Loucy (cell line): ENCODE measurements around the gene EPHB1.

Source experiments
- H2AFZ ChIP-seq: fragments of 200-600 bp; sonication (generic); 2 replicates; pipeline ENCODE4 v1.6.0; 2016; ENCODE audit warnings: antibody characterized with exemption, mild to moderate bottlenecking, low read length, moderate library complexity
- H3F3A ChIP-seq: fragments of 200-600 bp; 2 replicates; pipeline ENCODE4 v1.6.0; 2016; ENCODE audit warnings: antibody characterized with exemption, low read depth, mild to moderate bottlenecking
- H3K27me3 ChIP-seq: fragments of 200-600 bp; sonication (generic); 2 replicates; pipeline ENCODE4 v1.6.1; 2014; ENCODE audit warnings: low read length, mild to moderate bottlenecking; ENCODE audit not compliant: insufficient read depth, poor library complexity, severe bottlenecking
- H3K36me3 ChIP-seq: fragments of 200-600 bp; sonication (generic); 2 replicates; pipeline ENCODE4 v1.6.1; 2016; ENCODE audit warnings: low read length; ENCODE audit not compliant: insufficient read depth
- H3K4me1 ChIP-seq: fragments of 200-600 bp; sonication (generic); 2 replicates; pipeline ENCODE4 v1.5.1; 2014; ENCODE audit warnings: low read length, mild to moderate bottlenecking; ENCODE audit not compliant: insufficient read depth, poor library complexity, severe bottlenecking
- H3K4me2 ChIP-seq: fragments of 200-600 bp; sonication (generic); 2 replicates; pipeline ENCODE4 v1.6.0; 2014; ENCODE audit warnings: antibody characterized with exemption, low read length, low read depth, mild to moderate bottlenecking; ENCODE audit not compliant: poor library complexity, severe bottlenecking
- H3K4me3 ChIP-seq: fragments of 200-600 bp; sonication (generic); 2 replicates; pipeline ENCODE4 v1.5.1; 2014; ENCODE audit warnings: low read length, mild to moderate bottlenecking, mixed read lengths; ENCODE audit not compliant: poor library complexity, severe bottlenecking
- H3K79me2 ChIP-seq: fragments of 200-600 bp; sonication (generic); 2 replicates; pipeline ENCODE4 v1.6.1; 2014; ENCODE audit warnings: low read length; ENCODE audit not compliant: insufficient read depth
- H3K9ac ChIP-seq: fragments of 200-600 bp; sonication (generic); 2 replicates; pipeline ENCODE4 v1.6.0; 2014; ENCODE audit warnings: mild to moderate bottlenecking, low read depth, low read length, moderate library complexity; ENCODE audit not compliant: poor library complexity, severe bottlenecking
- H3K9me2 ChIP-seq: fragments of 200-600 bp; sonication (generic); replicated peaks from 2 replicates; pipeline ENCODE4 v1.6.1; 2016; ENCODE audit warnings: low read depth, low read length, mixed read lengths
- H3K9me3 ChIP-seq: fragments of 200-600 bp; sonication (generic); 2 replicates; pipeline ENCODE4 v1.6.1; 2014; ENCODE audit warnings: mild to moderate bottlenecking, antibody characterized with exemption, low read length, low read depth; ENCODE audit not compliant: insufficient read depth
- H4K20me1 ChIP-seq: fragments of 200-600 bp; sonication (generic); 2 replicates; pipeline ENCODE4 v1.6.0; 2014; ENCODE audit warnings: antibody characterized with exemption, low read length, mild to moderate bottlenecking; ENCODE audit not compliant: insufficient read depth, poor library complexity, severe bottlenecking
- CTCF ChIP-seq: fragments of 200-600 bp; sonication (generic); conservative IDR thresholded peaks from 2 replicates; pipeline ENCODE4 v1.5.1; 2014; ENCODE audit warnings: mild to moderate bottlenecking, antibody characterized with exemption, low read length
- EZH2phosphoT487 ChIP-seq: fragments of 200-600 bp; IDR thresholded peaks from 2 replicates; pipeline ENCODE4 v1.6.1; 2018; ENCODE audit warnings: antibody characterized with exemption, mild to moderate bottlenecking, moderate library complexity, borderline replicate concordance

Gene EPHB1

GRCh38 chr3:134753999-134754742, 40.9 kb upstream of the EPHB1 start:
- H3K36me3 ChIP-seq: no peaks in the 10 kb centered on the region
- H3K4me2 ChIP-seq: no peak overlapping the region
- no peaks in the 10 kb centered on the region for H3K27me3 ChIP-seq
- no peaks in the 10 kb centered on the region for H3F3A ChIP-seq
- H3K4me1 ChIP-seq: no peaks in the 10 kb centered on the region
- H3K79me2 ChIP-seq: no peaks in the 10 kb centered on the region
- H4K20me1 ChIP-seq: no peaks in the 10 kb centered on the region
- H3K4me3 ChIP-seq: no peak overlapping the region
- no peaks in the 10 kb centered on the region for H3K9me3 ChIP-seq
- TF ChIP-seq CTCF (no peak; the same call in 1 of the 2 replicates), EZH2phosphoT487 (no peak)
- no peak overlapping the region for H2AFZ ChIP-seq
- no peak overlapping the region for H3K9ac ChIP-seq
- no peaks in the 10 kb centered on the region for H3K9me2 ChIP-seq

GRCh38 chr3:134754768-134755559, 40.1 kb upstream of the EPHB1 start:
- no peaks in the 10 kb centered on the region for H3K79me2 ChIP-seq
- no peaks in the 10 kb centered on the region for H4K20me1 ChIP-seq
- H3F3A ChIP-seq: no peaks in the 10 kb centered on the region
- H3K4me1 ChIP-seq: no peaks in the 10 kb centered on the region
- no peaks in the 10 kb centered on the region for H3K36me3 ChIP-seq
- no peak overlapping the region for H3K4me2 ChIP-seq
- no peak overlapping the region for H3K9ac ChIP-seq
- H3K27me3 ChIP-seq: no peaks in the 10 kb centered on the region
- no peak overlapping the region for H3K4me3 ChIP-seq
- H3K9me3 ChIP-seq: no peaks in the 10 kb centered on the region
- peak; percentile 73 for TF ChIP-seq CTCF
- no peak for TF ChIP-seq EZH2phosphoT487
- no peaks in the 10 kb centered on the region for H3K9me2 ChIP-seq
- H2AFZ ChIP-seq: no peak overlapping the region

GRCh38 chr3:134755821-134756220, 39.2 kb upstream of the EPHB1 start:
- H3F3A ChIP-seq: no peaks in the 10 kb centered on the region
- H3K4me2 ChIP-seq: no peak overlapping the region
- H3K9ac ChIP-seq: no peak overlapping the region
- H3K4me3 ChIP-seq: no peak overlapping the region
- TF ChIP-seq CTCF (no peak), EZH2phosphoT487 (no peak)
- H3K9me3 ChIP-seq: no peaks in the 10 kb centered on the region
- no peaks in the 10 kb centered on the region for H3K36me3 ChIP-seq
- no peaks in the 10 kb centered on the region for H4K20me1 ChIP-seq
- no peaks in the 10 kb centered on the region for H3K9me2 ChIP-seq
- H3K79me2 ChIP-seq: no peaks in the 10 kb centered on the region
- no peaks in the 10 kb centered on the region for H3K27me3 ChIP-seq
- no peaks in the 10 kb centered on the region for H3K4me1 ChIP-seq
- H2AFZ ChIP-seq: no peak overlapping the region
